Esophagus mucosa (tissue), 1 donor: ENCODE measurements around the gene FRAS1. TPM values are rescaled to one million over a fixed set of nuclear protein-coding genes. Genes with fewer than 3 reads are reported as not detected.
"Not testable (repeated sequence)": the region's sequence is repeated elsewhere in the genome, so short reads cannot be mapped to it uniquely, and the experiment has no call there.

Experiments
- ATAC-seq: fragments of 200-7000 bp; cut with Tn5 transposase; one replicate; pipeline ENCODE4 v1.9.1; 2020
- total RNA-seq: library from RNA; stranded (reverse); gene quantifications from one replicate; pipeline ENCODE4 v1.2.4, GENCODE V29; 2023
- donor health status: DM: yes; HTN: yes; CAD: no.

Gene FRAS1
- total RNA-seq, 1 donor from 2014 or later = 2.6 TPM

DNA sequence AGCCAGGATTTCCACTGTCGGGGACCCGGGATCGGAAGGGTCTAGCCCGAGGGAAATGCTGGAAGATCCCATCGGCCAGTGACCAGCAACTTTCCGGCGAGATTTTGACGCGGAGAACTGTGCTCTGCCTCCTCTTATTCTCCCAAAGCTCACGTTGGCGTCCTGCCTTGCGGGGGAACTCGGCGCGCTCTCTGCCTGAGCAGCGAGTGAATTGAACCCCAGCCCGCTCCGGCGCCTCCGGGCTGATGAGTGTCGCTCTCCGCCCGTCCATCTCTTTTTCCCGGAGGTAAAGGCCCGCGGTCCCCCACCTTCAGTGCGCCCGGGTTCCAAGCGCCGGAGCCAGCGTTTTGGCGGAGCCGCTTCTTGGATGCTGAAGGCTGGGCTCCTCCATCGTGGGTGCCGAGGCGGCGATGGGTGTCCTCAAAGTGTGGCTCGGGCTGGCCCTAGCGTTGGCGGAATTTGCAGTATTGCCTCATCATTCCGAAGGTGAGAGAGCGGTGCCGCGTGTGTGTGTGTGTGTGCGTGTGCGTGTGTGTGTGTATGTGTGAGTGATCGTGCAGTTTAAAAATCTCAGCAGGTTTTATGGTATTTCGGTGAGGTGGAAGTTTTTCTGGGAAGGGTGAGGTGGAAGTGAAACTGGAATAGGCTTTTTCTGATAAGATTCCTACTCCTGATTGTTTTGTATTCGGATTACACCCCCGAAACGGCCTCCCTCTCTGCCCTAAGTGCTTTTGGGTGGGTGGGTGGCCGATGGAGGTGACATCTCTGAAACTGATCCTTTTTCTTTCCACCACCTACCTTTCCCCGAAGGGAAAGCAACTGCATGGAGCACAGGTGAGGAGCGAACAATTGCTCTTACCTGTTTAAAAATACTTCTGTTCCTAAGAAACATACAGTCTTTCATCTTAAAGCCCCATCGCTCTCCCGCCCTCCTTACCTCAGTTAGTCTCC, 752 bp downstream of the FRAS1 start:
- peak; percentile 50 for ATAC-seq

DNA sequence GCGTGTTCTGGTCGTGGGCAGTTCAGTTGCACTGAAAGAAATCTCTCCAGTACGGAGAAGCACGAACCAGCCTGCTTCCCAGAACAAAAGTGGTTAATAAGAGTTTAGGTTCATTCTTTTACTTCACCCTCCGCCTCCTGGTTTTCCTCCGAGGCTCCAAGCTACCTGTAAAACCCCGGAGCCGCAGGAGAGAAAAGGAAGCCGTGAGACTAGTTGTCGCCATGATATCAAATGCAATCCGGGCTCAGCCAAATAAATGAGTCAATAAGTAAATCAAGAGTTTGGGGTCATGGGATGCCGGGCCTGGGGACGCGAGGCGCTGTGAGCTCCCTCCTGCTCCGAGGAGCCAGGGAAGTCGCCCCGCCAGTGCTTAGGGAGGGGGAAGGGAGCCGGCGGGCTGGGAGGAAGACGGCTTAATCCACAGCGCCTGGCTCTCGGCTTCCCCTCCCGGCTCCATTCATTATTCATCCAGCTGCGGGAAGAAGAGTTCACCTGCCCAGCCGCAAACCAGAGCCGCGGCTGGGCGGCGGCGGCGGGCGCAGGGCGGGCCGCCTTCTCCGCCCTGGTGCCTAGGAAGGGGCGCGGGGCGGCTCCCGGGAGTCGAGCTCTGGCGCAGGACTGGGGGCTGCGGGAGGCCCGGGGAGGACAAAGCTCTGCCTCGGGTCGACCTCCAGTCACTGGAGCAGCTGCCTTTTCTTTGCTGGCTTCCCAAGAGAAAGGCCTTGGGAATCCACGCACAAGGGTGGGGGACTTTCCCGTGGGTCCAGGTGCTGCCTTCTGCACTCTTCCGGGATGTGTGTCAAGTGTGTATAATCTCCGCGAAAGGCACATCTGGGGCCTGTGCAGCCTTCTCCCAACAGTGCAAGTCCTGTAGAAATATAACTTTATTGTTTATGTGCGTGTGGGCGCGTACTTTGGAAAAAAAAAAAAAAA, 1.7 kb downstream of the FRAS1 start:
- ATAC-seq = peak; percentile 42

DNA sequence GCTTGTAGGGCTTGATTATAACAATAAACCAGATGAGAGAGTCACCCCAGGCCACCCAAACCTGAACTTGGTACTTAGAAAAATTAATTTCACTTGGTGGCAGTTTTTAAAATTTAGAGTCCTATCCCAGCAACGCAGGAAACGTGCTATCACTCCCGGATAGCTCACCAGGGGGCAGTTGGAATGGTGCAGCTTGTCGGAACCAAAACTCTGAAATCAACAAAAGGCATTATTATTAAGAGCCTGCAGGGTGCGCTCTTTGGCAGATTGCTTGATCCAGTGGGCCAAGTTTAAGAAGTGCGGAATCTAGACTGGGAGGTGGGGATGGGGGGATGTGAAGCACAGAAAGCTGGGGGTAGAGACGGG, 2.4 kb downstream of the FRAS1 start:
- ATAC-seq = peak; percentile 69

DNA sequence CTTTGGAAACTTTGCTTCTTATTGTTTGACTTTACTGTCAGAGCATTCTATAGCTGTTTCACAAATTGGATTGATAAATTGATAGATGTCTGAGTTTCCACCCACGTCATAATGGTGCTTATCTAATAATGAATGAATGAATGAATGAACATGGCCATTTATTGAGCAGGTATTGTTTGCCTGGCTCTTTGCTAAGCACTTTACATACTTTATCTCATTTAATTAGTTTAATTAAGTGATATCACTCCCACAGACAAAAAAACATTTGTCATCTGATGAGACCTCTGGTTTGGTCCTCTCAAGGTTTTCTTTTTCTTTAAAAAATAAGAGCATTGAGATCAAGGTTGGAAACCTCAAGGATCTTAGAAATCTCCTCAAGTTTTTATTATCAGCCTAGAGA, 2.8 kb downstream of the FRAS1 start:
- ATAC-seq = no peak

DNA sequence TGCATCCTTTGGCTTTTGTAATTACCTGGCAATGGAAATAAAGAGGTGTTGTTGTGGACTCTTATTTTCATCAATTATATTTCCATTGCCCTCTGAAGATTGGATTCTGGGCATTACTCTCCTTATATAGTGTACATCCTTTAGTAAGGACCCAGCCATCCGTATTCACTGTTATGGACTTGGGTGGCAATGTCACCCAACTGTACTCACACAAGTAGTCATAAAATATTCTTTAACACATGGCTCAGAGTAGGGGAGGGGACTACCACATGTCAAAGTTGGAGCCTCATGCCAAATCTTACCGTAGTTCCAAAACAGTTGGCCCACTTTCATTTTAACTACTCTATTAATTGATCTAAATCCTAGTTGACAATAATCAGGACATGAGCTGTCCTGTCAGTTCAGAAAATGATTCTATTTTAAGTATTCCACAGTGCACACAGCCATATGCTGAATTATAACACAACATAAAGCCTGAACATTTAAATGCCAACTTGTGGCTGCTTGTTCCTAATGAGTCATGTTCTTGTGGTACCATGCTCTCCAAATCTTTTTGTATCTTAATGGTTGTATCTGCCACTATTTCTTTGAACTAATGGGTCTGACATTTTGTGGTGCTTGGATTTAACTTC, 4.9 kb downstream of the FRAS1 start:
- peak; percentile 41 for ATAC-seq

DNA sequence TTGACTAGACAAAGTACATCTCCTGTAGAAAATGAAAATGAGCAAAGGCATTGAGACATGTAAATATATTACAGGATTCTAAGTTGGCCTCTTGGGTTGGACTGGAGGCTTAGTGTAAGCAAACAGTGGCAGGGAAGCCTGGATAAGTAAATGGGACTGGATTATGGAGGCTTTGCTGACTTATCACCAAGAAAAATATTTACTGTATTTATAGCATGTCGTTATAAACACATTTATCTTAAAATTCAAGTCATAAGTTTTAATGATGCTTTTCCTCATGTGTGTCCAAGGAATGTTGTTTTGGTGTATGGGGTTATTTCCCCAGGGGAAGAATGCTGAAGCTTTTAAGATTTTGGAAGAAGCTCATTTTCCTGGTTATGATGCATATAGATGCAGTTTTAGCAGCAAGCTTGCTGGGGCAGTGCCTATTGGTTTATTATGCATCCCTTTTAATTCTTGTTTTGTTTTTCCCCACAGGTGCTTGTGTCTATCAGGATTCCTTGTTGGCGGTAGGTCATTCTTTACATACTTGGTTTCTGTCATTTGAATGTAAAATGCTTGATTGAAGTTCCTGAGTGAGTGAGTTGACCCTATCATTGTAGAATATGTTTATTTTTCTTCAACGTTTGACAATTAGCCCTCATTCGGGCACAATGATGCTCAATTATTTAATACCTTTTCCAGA, 8.5 kb downstream of the FRAS1 start:
- ATAC-seq = no peak

DNA sequence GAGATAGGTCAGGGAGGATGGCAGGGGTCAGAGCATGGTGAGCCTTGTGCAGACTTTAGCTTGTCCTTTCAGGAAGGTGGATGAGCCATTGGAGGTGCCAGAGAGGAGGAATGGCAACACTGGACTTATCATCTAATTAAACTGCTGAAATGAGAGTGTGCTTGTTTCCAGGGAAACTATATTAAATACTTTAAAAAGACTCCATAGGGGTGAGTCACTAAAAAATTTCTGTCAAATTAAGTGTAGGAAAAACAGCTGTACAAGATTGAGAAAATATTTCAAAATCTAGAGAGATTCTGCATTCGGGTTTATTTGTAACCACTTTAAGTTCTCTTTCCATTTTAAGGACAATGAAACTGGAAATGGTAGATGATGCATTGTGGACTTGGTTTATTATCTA, 11.4 kb downstream of the FRAS1 start:
- no peak for ATAC-seq

DNA sequence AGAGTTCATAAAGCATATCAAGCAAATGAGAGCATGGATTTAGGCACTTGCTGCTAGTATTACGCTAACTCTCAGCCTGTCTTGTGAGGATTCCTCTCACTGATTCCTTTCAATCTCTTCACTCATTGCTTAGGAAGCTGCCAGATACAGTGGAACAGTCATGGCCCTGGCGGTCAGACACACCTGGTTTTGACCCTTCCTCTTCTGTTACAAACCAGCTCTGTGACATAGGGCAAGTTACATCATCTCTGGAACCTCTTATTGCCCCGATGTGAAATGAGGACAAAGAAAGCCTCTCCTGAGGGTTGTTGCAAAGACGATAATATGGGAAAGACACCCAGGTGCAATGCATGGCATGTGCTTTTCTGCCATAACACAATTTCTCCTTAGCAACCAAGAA, 12.2 kb downstream of the FRAS1 start:
- ATAC-seq = no peak

DNA sequence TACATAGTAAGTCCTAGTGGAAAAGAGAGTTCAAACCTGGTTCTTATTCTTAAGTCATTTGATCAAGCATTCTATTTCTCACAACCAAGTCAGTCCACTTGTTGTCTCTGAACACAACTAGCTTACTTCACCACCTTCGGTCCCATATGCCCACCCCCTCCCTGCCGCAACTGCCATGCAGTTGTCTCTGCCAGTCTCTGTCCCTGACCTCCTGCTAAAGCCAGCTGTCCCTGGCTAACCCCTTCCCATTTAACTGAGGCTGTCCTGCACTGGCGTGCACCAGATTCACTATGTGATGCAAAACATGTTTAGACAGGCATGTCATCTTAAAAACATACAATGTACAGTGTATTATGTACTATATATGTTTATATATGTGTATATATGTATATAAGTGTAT, 12.7 kb downstream of the FRAS1 start:
- ATAC-seq = no peak

DNA sequence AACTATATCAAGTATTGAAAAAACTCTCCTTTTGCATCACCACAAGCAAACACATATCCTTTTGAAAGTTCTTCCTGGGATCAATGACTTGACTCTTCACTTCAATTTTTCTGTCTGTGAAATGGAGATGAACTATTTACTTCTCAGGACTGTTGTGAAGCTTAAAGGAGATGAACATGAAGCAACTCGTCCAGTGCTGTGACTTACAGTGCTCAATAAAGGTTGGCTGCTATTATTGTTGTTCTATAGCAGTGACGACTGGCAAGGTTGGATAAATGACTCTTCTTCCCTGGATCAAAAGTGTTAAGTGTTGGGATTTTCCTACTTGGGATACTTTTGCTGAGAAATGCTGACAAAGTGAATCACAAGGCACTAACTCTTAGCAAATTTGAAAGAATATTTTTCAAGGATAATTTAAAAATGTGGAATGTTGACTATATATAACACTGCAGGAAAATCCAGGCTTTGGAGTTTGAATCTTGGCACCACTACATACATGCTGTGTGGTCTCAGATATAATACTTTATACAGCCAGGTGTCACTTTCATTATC, 13.7 kb downstream of the FRAS1 start:
- ATAC-seq = no peak

DNA sequence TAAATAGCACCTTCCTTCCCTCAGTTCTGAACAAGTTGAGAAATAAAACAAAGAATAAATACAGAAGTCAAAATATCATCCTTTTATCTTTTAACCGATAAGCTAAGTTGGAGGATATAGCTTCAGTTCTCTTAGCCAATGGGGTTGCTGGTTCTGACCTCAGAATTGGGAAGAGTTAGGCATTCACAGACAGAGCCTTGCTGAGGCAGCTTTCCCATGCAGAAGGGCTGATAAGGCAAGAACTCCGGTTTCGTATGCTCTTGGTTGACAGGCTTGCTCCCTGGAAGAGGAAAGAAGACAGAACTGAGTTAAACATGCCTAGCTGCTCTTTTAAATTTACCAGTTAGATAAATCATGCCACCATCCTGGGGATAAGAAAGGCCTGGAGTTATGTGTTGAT, 17.6 kb downstream of the FRAS1 start:
- ATAC-seq = no peak

DNA sequence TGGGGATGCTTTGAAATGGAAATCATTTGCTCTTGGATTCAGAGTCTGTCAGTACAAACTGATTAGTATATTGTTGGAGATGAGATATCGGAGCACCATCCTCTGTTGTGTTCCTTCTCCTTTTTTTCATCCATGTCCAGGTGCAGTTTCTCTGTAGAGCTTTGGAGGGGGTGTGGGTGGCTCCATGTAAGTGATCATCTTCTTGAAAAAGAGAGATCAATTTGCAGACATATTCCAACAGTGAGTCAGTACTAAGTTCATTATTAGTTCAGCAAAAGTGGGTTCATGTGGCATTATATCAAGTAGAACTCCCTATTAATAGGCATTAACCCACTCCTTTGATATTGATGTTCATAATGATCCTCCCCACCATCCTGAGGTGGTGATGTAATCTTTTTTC, 18.9 kb downstream of the FRAS1 start:
- ATAC-seq = no peak

DNA sequence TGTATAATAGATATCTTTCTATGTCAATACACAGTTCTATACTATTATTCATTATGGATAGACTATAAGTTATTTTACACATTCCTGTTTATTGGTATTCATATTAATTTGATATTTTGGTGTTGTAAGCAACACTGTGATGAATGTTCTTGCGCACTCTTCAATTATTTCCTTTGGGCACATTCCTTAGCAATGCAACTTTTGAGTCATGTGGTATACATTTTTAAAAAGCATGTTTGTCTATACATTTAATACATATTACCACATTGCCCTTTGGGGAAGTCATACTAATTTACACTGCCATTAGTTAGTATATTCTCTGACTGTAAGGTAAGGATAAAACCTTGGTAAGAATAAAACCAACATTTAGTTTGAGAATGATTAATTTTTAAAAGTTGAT, 21.0 kb downstream of the FRAS1 start:
- ATAC-seq = no peak

DNA sequence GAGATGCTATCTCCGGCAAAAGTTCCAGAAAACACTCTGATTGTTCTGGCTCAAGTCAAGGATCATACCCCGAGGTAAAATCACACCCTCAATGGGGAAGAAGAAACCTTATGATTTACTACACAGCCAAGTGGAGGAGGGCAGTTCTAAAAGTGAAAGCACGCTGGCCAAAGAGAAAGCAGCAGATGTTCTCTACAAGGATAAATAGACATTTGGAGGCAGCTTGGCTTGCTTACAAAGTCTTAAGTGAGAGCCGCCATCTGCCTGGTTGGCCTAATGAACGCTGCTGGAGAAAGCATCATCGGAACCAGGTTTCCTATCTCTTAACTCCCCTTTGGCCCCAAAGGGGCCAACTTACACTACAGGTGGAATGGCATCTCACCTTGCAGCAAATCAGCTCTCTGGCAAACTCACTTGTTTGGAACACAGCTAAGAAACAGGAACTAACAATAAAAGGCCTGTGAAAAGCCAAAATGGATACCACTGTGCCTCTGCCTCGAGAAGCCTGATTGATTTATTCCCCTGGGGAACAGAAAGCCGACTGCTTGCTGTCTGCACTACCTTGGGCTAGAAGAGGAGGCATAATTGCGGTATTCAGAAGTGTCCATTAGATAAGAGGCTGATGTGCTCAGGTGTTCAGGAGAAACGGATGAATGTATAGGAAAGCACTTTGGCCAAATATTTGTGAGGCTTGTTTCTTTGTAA, 22.8 kb downstream of the FRAS1 start:
- ATAC-seq = no peak

DNA sequence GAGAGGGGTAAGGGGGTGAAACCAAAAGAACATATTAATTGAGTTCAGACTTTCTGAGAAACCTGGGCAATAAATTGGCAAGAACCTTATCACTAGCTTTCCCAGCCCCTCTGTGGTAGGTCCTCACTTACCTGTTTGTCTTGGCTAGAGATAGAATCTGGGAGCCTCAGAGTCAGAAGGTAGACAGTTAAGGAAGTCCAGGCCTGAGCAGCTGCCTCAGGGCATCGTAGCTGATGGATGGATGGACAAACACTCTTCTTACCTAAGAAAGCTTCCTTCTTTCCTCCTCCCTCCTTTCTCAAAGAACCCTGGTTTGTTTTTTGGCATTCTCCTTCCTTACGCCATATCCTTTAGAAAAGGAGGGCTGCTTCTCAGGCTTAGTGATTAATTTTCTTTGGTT, 24.4 kb downstream of the FRAS1 start:
- no peak for ATAC-seq

DNA sequence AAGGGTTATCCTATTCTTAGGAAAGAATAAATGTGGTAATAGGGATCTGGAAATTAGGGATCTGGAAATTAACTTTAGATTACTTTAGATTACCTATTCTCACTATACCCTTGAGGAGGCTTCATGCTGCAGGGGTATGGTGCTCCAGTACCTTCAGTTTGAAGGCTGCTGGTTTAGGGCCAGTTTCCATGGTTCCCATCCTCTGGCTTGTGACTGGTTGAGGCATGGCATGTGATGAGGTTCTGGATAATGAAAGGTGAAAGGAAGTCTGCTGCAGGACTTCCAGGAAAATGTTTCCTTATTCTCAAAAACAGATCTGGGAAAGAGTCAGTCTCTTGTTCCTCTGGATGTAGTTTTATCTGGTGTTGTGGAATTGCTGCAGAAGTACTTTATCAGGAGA, 25.9 kb downstream of the FRAS1 start:
- ATAC-seq = no peak

DNA sequence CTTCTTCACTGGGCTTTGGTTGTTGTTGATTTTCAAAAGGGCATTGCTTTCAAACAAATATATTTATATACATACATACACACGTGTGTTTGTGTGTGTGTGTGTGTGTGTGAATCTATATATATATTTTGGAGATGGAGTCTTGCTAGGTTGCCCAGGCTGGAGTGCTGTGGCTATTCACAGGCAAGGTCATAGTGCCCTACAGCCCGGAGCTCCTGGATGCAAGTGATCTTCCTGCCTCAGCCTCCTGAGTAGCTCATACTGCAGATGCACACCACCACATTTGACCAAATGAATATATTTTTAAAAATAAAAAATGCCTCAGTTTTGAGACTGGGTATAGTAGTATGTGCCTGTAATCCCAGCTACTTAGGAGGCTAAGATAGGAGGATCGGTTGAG, 34.4 kb downstream of the FRAS1 start:
- ATAC-seq = no peak

DNA sequence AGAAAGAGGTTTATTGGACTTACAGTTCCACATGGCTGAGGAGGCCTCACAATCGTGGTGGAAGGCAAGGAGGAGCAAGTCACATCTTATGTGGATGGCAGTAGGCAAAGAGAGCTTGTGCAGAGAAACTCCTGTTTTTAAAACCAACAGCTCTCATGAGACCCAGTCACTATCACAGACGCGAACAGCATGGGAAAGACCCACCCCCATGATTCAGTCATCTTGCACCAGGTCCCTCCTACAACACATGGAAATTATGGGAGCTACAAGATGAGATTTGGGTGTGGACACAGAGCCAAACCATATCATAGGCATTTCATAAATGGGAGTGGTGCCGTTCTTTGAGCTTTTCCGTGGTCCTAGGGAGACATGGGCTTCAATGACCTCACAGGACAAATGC, 35.2 kb downstream of the FRAS1 start:
- not testable (repeated sequence) for ATAC-seq

DNA sequence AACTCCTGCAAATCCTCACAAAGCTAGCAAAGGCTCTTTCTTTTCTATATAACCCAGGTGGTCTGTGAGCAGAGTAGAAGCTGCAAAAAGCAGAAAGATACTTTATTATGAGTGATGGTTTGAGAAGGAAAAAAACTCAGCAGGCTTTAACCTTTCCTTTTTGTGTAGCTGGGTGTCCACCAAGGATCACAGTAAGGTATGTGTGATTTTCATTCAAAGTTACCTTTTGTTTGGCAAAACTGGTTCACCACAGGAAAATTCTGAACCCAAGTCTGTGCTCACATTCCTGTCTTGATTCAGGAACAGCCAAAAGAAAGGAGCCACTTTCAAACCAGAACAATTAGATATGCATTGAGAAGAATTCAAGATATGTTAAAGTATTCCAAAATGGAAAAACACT, 35.7 kb downstream of the FRAS1 start:
- ATAC-seq = no peak

DNA sequence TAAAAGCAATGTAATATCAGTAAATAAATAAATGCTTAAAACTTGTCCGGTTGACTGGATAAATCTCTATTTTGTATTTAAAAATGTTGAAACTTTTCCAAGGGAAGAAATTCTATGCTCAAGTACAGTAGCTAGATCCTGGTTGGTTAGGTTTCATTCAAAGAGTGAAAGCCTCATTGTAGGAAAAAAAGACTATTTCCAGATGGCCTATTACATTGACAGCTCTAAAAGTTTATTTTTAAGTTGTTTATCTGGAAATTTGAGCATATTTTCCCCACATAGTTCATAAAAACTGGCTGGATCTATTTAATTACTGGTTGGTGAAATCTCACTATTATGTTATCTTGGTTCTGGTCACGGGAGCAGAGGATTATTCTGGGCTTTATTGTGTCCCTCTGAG, 38.0 kb downstream of the FRAS1 start:
- no peak for ATAC-seq

DNA sequence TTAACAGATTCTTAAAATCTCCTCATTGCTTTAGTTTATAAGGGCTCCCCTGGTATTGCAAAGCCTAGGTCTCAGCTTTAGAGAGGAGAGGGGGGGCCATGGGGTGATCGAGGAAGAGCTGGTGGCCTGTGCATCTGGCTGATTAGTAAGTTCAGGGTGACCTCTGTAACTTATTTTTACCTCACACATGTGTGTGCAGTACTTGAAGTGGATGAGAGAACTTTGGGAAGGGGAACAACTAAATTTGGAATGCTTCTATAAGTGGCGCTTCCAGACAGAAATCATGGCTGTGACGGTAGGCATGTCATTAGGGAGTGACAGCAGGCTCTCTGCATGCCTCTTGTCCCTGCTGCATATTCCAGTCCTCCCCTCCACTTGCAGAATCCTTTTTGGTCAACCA, 41.9 kb downstream of the FRAS1 start:
- no peak for ATAC-seq

DNA sequence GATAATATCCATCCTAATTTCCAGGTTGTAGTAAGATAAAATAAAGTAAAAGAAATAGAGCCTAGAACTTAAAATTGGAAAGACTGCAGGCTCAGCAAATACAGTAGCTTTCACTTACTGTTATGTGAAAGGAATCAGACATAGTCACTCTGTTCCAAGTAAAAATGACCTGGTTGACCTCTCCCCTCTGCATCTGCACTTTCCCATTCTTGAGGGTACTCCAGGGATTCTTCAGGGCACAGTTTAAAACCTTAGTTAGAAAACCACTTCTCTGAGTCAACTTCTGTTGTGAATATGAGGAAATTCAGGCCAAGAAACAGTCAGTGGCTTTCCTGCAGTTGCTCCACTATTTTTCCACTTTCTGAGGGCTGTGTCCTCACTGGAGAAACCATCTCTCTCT, 42.9 kb downstream of the FRAS1 start:
- no peak for ATAC-seq
